H1 (cell line): ENCODE results near the gene DIP2C. TPM values are rescaled to one million over a fixed set of nuclear protein-coding genes. Genes with fewer than 3 reads are reported as not detected.

Source experiments
- CTCF ChIA-PET: fragments of 300-600 bp; sonication (Branson Sonifier 250); formaldehyde crosslinking; loops from one replicate; lab custom pipeline; 2021; ENCODE audit not compliant: partially characterized antibody; lab: Charles Lee
- POLR2A ChIA-PET: fragments of 300-600 bp; sonication (Branson Sonifier 250); formaldehyde crosslinking; loops from one replicate; lab custom pipeline; 2021; ENCODE audit warnings: inconsistent platforms; ENCODE audit not compliant: partially characterized antibody; lab: Charles Lee
- DNase-seq, 2 experiments: peaks; one replicate each; pipeline versions ENCODE4 v3.0.0 to v3.0.0-alpha.2; 2010 to 2022; ENCODE audit warnings: low spot score in 2 of 2, low read depth in 1 of 2, mixed read lengths in 1 of 2
- FAIRE-seq: peaks from 2 replicates; lab custom pipeline; 2011; peaks lifted over from hg19 to GRCh38; lab: Jason Lieb, UNC
- H2AFZ ChIP-seq: 2 replicates; pipeline ENCODE4 v1.8.1; 2012; ENCODE audit warnings: low read length, inconsistent platforms
- H2AK5ac ChIP-seq: 2 replicates; pipeline ENCODE4 v1.6.1; 2013; ENCODE audit warnings: low read depth, low read length
- H2BK120ac ChIP-seq: replicated peaks from 2 replicates; pipeline ENCODE3; 2013; ENCODE audit warnings: low read depth, low read length, inconsistent platforms
- H2BK12ac ChIP-seq: 2 replicates; pipeline ENCODE4 v1.6.1; 2013; ENCODE audit warnings: low read depth, low read length
- H2BK15ac ChIP-seq: 2 replicates; pipeline ENCODE4 v1.6.1; 2013; ENCODE audit warnings: low read length
- H2BK20ac ChIP-seq: 2 replicates; pipeline ENCODE4 v1.6.1; 2013; ENCODE audit warnings: low read length
- H2BK5ac ChIP-seq: 2 replicates; pipeline ENCODE4 v1.6.1; 2013; ENCODE audit warnings: low read depth, low read length
- H3K14ac ChIP-seq: 2 replicates; pipeline ENCODE4 v1.6.1; 2013; ENCODE audit warnings: inconsistent platforms; ENCODE audit not compliant: insufficient read length
- H3K18ac ChIP-seq: 2 replicates; pipeline ENCODE4 v1.6.1; 2013; ENCODE audit warnings: low read length; ENCODE audit errors: extremely low read depth
- H3K23ac ChIP-seq: 2 replicates; pipeline ENCODE4 v1.6.1; 2013; ENCODE audit warnings: inconsistent platforms; ENCODE audit not compliant: insufficient read length
- H3K23me2 ChIP-seq: 2 replicates; pipeline ENCODE4 v1.6.1; 2013; ENCODE audit warnings: low read depth, low read length
- H3K27ac ChIP-seq: 2 replicates; pipeline ENCODE4 v1.6.1; 2011; ENCODE audit warnings: low read depth, low read length, inconsistent platforms
- H3K27me3 ChIP-seq, 4 experiments: replicated peaks in 1 of 4; 1 replicate in 1 of 4; 2 replicates in 3 of 4; pipeline versions ENCODE4 v1.6.1 to v1.8.1; 2011 to 2013; ENCODE audit warnings: low read length in 3 of 4, mild to moderate bottlenecking in 3 of 4, inconsistent platforms in 2 of 4, mixed read lengths in 2 of 4, moderate library complexity in 1 of 4; ENCODE audit not compliant: control insufficient read depth in 3 of 4, insufficient read depth in 3 of 4; ENCODE audit errors: extremely low read depth in 1 of 4
- H3K36me3 ChIP-seq, 4 experiments: 2 replicates each; pipeline versions ENCODE4 v1.6.1 to v1.8.1; 2011 to 2013; ENCODE audit warnings: mild to moderate bottlenecking in 4 of 4, low read length in 3 of 4, moderate library complexity in 2 of 4, control low read depth in 1 of 4, inconsistent platforms in 1 of 4; ENCODE audit not compliant: insufficient read depth in 4 of 4, control insufficient read depth in 2 of 4
- H3K4ac ChIP-seq: replicated peaks from 2 replicates; pipeline ENCODE3; 2013; ENCODE audit warnings: low read length, low read depth, mixed read lengths, inconsistent platforms; ENCODE audit not compliant: insufficient read length
- H3K4me1 ChIP-seq, 4 experiments: replicated peaks in 1 of 4; 1 replicate in 1 of 4; 2 replicates in 3 of 4; pipeline versions ENCODE4 v1.6.1 to v1.8.1; 2011 to 2013; ENCODE audit warnings: low read length in 3 of 4, inconsistent platforms in 2 of 4, mixed read lengths in 1 of 4; ENCODE audit not compliant: insufficient read depth in 4 of 4, control insufficient read depth in 3 of 4
- H3K4me2 ChIP-seq, 2 experiments: 2 replicates each; pipeline versions ENCODE4 v1.6.1 to v1.8.1; 2011 to 2013; ENCODE audit warnings: low read depth in 2 of 2, low read length in 2 of 2, control low read depth in 1 of 2, inconsistent platforms in 1 of 2, mild to moderate bottlenecking in 1 of 2; ENCODE audit not compliant: insufficient read depth in 1 of 2
- H3K4me3 ChIP-seq, 4 experiments: fragments of 200-600, 300-600 bp in 1 of 4; sonication (generic), shearing (Covaris generic), sonication (Bioruptor Twin) in 1 of 4; 2 replicates each; pipeline versions ENCODE4 v1.5.1 to v1.8.1; 2011 to 2016; ENCODE audit warnings: low read length in 4 of 4, low read depth in 3 of 4, control low read depth in 2 of 4, inconsistent platforms in 2 of 4, mild to moderate bottlenecking in 2 of 4, mixed read lengths in 1 of 4, moderate library complexity in 1 of 4; ENCODE audit not compliant: insufficient read depth in 2 of 4; ENCODE audit errors: extremely low read depth in 1 of 4
- H3K56ac ChIP-seq: replicated peaks from 2 replicates; pipeline ENCODE3; 2013; ENCODE audit warnings: low read depth, mild to moderate bottlenecking, mixed read lengths, low read length, inconsistent platforms; ENCODE audit not compliant: insufficient read length
- H3K79me1 ChIP-seq: 2 replicates; pipeline ENCODE4 v1.6.1; 2013; ENCODE audit warnings: low read depth, low read length, control low read depth
- H3K79me2 ChIP-seq, 2 experiments: 2 replicates each; pipeline versions ENCODE4 v1.6.1 to v1.8.1; 2012 to 2013; ENCODE audit warnings: low read length in 2 of 2, mild to moderate bottlenecking in 2 of 2, inconsistent platforms in 1 of 2; ENCODE audit not compliant: insufficient read depth in 2 of 2, control insufficient read depth in 1 of 2
- H3K9ac ChIP-seq, 4 experiments: replicated peaks in 1 of 4; 1 replicate in 1 of 4; 2 replicates in 3 of 4; pipeline versions ENCODE4 v1.6.1 to v1.8.1; 2011 to 2013; ENCODE audit warnings: low read depth in 3 of 4, low read length in 3 of 4, control low read depth in 2 of 4, mild to moderate bottlenecking in 2 of 4, moderate library complexity in 2 of 4, inconsistent platforms in 1 of 4; ENCODE audit errors: extremely low read depth in 1 of 4
- H3K9me3 ChIP-seq, 2 experiments: 2 replicates each; pipeline versions ENCODE4 v1.6.1 to v1.8.1; 2012 to 2013; ENCODE audit warnings: mild to moderate bottlenecking in 2 of 2, moderate library complexity in 2 of 2, control low read depth in 1 of 2, inconsistent platforms in 1 of 2, low read depth in 1 of 2, low read length in 1 of 2, mixed read lengths in 1 of 2; ENCODE audit not compliant: insufficient read depth in 2 of 2
- H4K20me1 ChIP-seq, 2 experiments: replicated peaks in 1 of 2; 2 replicates each; pipeline versions ENCODE3 to v1.8.1; 2011 to 2013; ENCODE audit warnings: inconsistent platforms in 2 of 2, low read length in 2 of 2, mild to moderate bottlenecking in 1 of 2; ENCODE audit not compliant: insufficient read depth in 2 of 2, control insufficient read depth in 1 of 2
- H4K5ac ChIP-seq: 2 replicates; pipeline ENCODE4 v1.6.1; 2013; ENCODE audit warnings: low read length, low read depth, mixed read lengths, inconsistent platforms; ENCODE audit not compliant: insufficient read length
- H4K8ac ChIP-seq: 2 replicates; pipeline ENCODE4 v1.8.0; 2013; ENCODE audit warnings: mild to moderate bottlenecking, moderate library complexity, low read length, inconsistent platforms; ENCODE audit not compliant: insufficient read depth; ENCODE audit errors: extremely low read depth
- H4K91ac ChIP-seq: replicated peaks from 2 replicates; pipeline ENCODE3; 2013; ENCODE audit warnings: low read length, mixed read lengths, inconsistent platforms; ENCODE audit not compliant: insufficient read length
- CREB1 ChIP-seq: IDR thresholded peaks from 2 replicates; pipeline ENCODE4 v1.6.1; 2012; ENCODE audit warnings: inconsistent platforms
- CTBP2 ChIP-seq: IDR thresholded peaks from 2 replicates; pipeline ENCODE4 v1.7.0; 2011; ENCODE audit warnings: borderline replicate concordance, mild to moderate bottlenecking, moderate library complexity, mixed read lengths, low read length; ENCODE audit not compliant: insufficient read depth, insufficient read length
- CTCF ChIP-seq, 3 experiments: IDR thresholded peaks; 1 replicate in 2 of 3; 2 replicates in 1 of 3; pipeline versions ENCODE4 v1.5.1 to v1.6.1; 2011; ENCODE audit warnings: low read length in 3 of 3, mild to moderate bottlenecking in 3 of 3, inconsistent platforms in 2 of 3, low read depth in 1 of 3, moderate library complexity in 1 of 3; ENCODE audit not compliant: insufficient read depth in 1 of 3; ENCODE audit errors: control extremely low read depth in 1 of 3
- GABPA ChIP-seq: IDR thresholded peaks from 2 replicates; pipeline ENCODE4 v1.6.1; 2011; ENCODE audit warnings: mild to moderate bottlenecking, low read length, moderate library complexity, borderline replicate concordance; ENCODE audit not compliant: insufficient read depth
- GTF2F1 ChIP-seq: IDR thresholded peaks from 2 replicates; pipeline ENCODE4 v1.6.1; 2012; ENCODE audit warnings: low read depth, low read length, improper control_type of control experiment, borderline replicate concordance
- HDAC2 ChIP-seq, 2 experiments: fragments of 300-600 bp in 1 of 2; sonication (generic) in 1 of 2; IDR thresholded peaks; 2 replicates each; pipeline ENCODE4 v1.6.1; 2011 to 2012; ENCODE audit warnings: low read depth in 2 of 2, low read length in 2 of 2, mild to moderate bottlenecking in 2 of 2, moderate library complexity in 2 of 2, borderline replicate concordance in 1 of 2, inconsistent platforms in 1 of 2
- RXRA ChIP-seq: IDR thresholded peaks from 2 replicates; pipeline ENCODE4 v1.6.1; 2011; ENCODE audit warnings: low read depth, mild to moderate bottlenecking, low read length, moderate library complexity; ENCODE audit not compliant: insufficient read depth
- SIX5 ChIP-seq: IDR thresholded peaks from 2 replicates; pipeline ENCODE4 v1.6.1; 2011; ENCODE audit warnings: mild to moderate bottlenecking, low read depth, low read length
- SP1 ChIP-seq: IDR thresholded peaks from 2 replicates; pipeline ENCODE4 v1.6.1; 2011; ENCODE audit warnings: low read depth, low read length
- TCF12 ChIP-seq: IDR thresholded peaks from 2 replicates; pipeline ENCODE4 v1.6.1; 2011; ENCODE audit warnings: low read depth, mild to moderate bottlenecking, low read length
- YY1 ChIP-seq: IDR thresholded peaks from 2 replicates; pipeline ENCODE4 v1.6.1; 2011; ENCODE audit warnings: low read depth, mild to moderate bottlenecking, low read length
- WGBS, 2 experiments: shearing (Covaris generic) in 1 of 2; methylation state at CpG; one replicate each; pipeline versions ENCODE4 v1.1.6 to v1.1.7; 2013 to 2015; ENCODE audit warnings: low lambda C conversion rate in 2 of 2, mixed read lengths in 2 of 2, inconsistent platforms in 1 of 2, low coverage in 1 of 2, missing lambda C conversion rate in 1 of 2; ENCODE audit not compliant: insufficient replicate concordance in 2 of 2, insufficient coverage in 1 of 2, insufficient read length in 1 of 2; ENCODE audit errors: extremely low coverage in 1 of 2, missing lambda C conversion rate in 1 of 2; 5-methylcytosine and 5-hydroxymethylcytosine counted together
- polyA plus RNA-seq, 7 experiments: library from polyadenylated mRNA; depleted of rRNA in 3 of 7; stranded (reverse) in 5 of 7; unstranded in 2 of 7; fragments of >200 nt in 5 of 7; fragments of 200-250 nt in 2 of 7; gene quantifications; 1 replicate in 5 of 7; 2 replicates in 1 of 7; 4 replicates in 1 of 7; pipeline versions ENCODE4 v1.2.1 to v1.2.3, GENCODE V29; 2011 to 2013; ENCODE audit warnings: missing spikeins in 2 of 7, mixed read lengths in 2 of 7
- total RNA-seq: library from RNA; stranded (reverse); fragmentation: NEBNext Ultra II Directional; extraction: Animal tissue kit (Norgen Biotek cat#: 25700); gene quantifications from 2 replicates; pipeline ENCODE4 v1.2.1, GENCODE V29; 2021

Gene DIP2C
- total and polyA plus RNA-seq, 2 of the 8 experiments (the other 6 are each of a cell fraction or from before 2014, with no cell fraction given), result 3.8 to 9.3 TPM

GRCh38 chr10:458421-458851, 231.0 kb downstream of the DIP2C start:
- no peak for DNase-seq
- POLR2A ChIA-PET, result no interaction called here
- WGBS, 2 experiments, result 91% methylated on average over 20 of the region's 21 CpGs; no CpG with 5 or more reads in 1 of the 2 experiments
- no peak for TF ChIP-seq RXRA
- TF ChIP-seq TCF12, result no peak
- no peak for TF ChIP-seq CTCF (IDR thresholded peaks at IDR 0.05; ENCODE audit: control extremely low read depth in 1 of 3, insufficient read depth in 1 of 3, low read depth in 1 of 3, low read length in 3 of 3)
- no peak for TF ChIP-seq GABPA
- TF ChIP-seq SP1, result no peak
- no peak for TF ChIP-seq CTBP2
- no peak for TF ChIP-seq YY1
- TF ChIP-seq HDAC2 (IDR thresholded peaks at IDR 0.05; ENCODE audit: borderline replicate concordance in 1 of 2, low read depth in 2 of 2, low read length in 2 of 2), result no peak
- TF ChIP-seq CREB1, result no peak
- TF ChIP-seq GTF2F1, result no peak
- TF ChIP-seq SIX5, result no peak

More at GRCh38 chr10:458421-458851, 231.0 kb downstream of the DIP2C start:
- no peak overlapping the region for H2AFZ ChIP-seq
- FAIRE-seq, result no peak
- H4K5ac ChIP-seq, result no peak overlapping the region
- no peak overlapping the region for H3K4me2 ChIP-seq
- H2BK120ac ChIP-seq, result no peak overlapping the region
- H3K56ac ChIP-seq, result no peak overlapping the region
- H4K8ac ChIP-seq, result no peak overlapping the region
- no peak overlapping the region for H2BK5ac ChIP-seq
- H4K91ac ChIP-seq, result peak overlapping the region; percentile 45
- H3K4ac ChIP-seq, result no peak overlapping the region
- peaks cover 0 to 3% of the 10 kb centered on the region in 2 experiments for H4K20me1 ChIP-seq
- no peak overlapping the region for H2AK5ac ChIP-seq
- H3K23ac ChIP-seq, result no peak overlapping the region
- H3K23me2 ChIP-seq, result no peaks in the 10 kb centered on the region; the same call in 1 of the 2 replicates
- no peak overlapping the region for H3K27ac ChIP-seq
- CTCF ChIA-PET, result no interaction called here
- H3K4me3 ChIP-seq, result no peak overlapping the region
- H2BK15ac ChIP-seq, result no peak overlapping the region
- no peaks in the 10 kb centered on the region for H3K36me3 ChIP-seq
- no peaks in the 10 kb centered on the region for H3K9me3 ChIP-seq
- H3K4me1 ChIP-seq, result peaks cover 0 to 2% (median 0%) of the 10 kb centered on the region in 4 experiments; a peak in 1 of 7 replicates
- no peak overlapping the region for H2BK20ac ChIP-seq
- no peaks in the 10 kb centered on the region for H3K27me3 ChIP-seq
- H3K9ac ChIP-seq, result no peak overlapping the region
- no peak overlapping the region for H2BK12ac ChIP-seq
- no peaks in the 10 kb centered on the region for H3K79me2 ChIP-seq
- no peak overlapping the region for H3K18ac ChIP-seq
- H3K79me1 ChIP-seq, result no peaks in the 10 kb centered on the region; the same call in 1 of the 2 replicates
- H3K14ac ChIP-seq, result no peak overlapping the region
